Ectodermal cell (in vitro differentiated cells): ENCODE data around the gene NADSYN1.

ENCODE experiments used
- H3K27ac ChIP-seq: 2 replicates; pipeline ENCODE4 v1.7.0; 2013; ENCODE audit warnings: mild to moderate bottlenecking, low read depth, low read length; ENCODE audit not compliant: insufficient read depth, poor library complexity, severe bottlenecking
- H3K27me3 ChIP-seq: 2 replicates; pipeline ENCODE4 v1.7.0; 2013; ENCODE audit warnings: mild to moderate bottlenecking, low read length; ENCODE audit not compliant: insufficient read depth, control insufficient read depth, poor library complexity, severe bottlenecking
- H3K36me3 ChIP-seq: one replicate; pipeline ENCODE4 v1.7.0; 2013; ENCODE audit warnings: low read length; ENCODE audit not compliant: control insufficient read depth, insufficient read depth
- H3K4me1 ChIP-seq: one replicate; pipeline ENCODE4 v1.7.0; 2013; ENCODE audit warnings: low read length; ENCODE audit not compliant: control insufficient read depth, insufficient read depth
- H3K4me3 ChIP-seq: 2 replicates; pipeline ENCODE4 v1.7.0; 2013; ENCODE audit warnings: low read depth, low read length, control low read depth; ENCODE audit not compliant: insufficient read depth
- H3K9me3 ChIP-seq: 2 replicates; pipeline ENCODE4 v1.7.0; 2013; ENCODE audit warnings: mild to moderate bottlenecking, low read length, moderate library complexity; ENCODE audit not compliant: control insufficient read depth
- WGBS, 2 experiments: methylation state at CpG; one replicate each; pipeline ENCODE4 v1.1.7; 2013; ENCODE audit warnings: missing lambda C conversion rate in 2 of 2; 5-methylcytosine and 5-hydroxymethylcytosine counted together

Gene NADSYN1

DNA sequence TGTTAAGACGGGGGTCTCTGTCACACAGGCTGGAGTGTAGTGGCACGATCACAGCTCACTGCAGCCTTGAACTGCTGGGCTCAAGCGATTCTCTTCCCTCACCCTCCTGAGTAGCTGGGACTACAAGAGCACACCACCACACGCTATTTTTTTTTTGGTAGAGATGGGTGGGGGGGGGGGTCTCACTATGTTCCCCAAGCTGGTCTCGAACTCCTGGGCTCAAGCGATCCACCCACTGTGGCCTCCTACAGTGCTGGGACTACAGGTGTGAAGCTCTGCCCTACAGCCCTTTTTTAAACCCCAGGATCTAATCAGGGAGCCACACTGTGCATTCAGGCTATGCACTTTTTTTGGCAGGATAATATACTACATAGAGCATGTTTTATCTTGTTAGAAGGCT, 3.4 kb upstream of the NADSYN1 start:
- Histone ChIP-seq H3K36me3 (peaks cover 19% of the 10 kb centered on the region), H3K27ac (no peak overlapping the region), H3K4me3 (peak overlapping the region; percentile 74), H3K9me3 (no peaks in the 10 kb centered on the region), H3K27me3 (peaks cover 8% of the 10 kb centered on the region), H3K4me1 (peaks cover 7% of the 10 kb centered on the region)
- 7 to 10% methylated on average over 5 of the region's 6 CpGs for WGBS, 2 experiments

DNA sequence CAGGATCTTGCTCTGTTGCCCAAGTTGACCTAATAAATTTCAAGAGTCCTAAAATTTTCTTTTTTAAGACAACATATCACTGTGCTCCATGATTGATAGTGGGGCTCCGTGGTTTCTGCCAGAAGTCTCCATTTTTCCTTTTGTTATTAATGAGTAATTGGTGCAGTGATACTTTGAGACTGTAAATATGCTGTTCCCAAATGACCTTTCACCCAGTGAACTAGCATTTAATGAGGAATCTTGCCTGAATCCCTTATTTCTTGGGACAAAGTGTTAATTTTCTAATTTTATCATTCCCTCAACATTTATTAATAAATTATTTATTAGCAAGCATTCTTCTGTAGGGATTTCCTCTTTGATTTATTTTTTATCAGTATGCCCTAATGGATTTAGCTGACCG, 2.5 kb upstream of the NADSYN1 start:
- Histone ChIP-seq H3K4me3 (no peak overlapping the region), H3K36me3 (peaks cover 11% of the 10 kb centered on the region), H3K9me3 (no peaks in the 10 kb centered on the region), H3K4me1 (peaks cover 7% of the 10 kb centered on the region), H3K27me3 (peaks cover 8% of the 10 kb centered on the region), H3K27ac (no peak overlapping the region)
- 84 to 98% methylated on average over 2 of the region's 2 CpGs for WGBS, 2 experiments

GRCh38 chr11:71450939-71451338, 2.1 kb upstream of the NADSYN1 start:
- H3K27ac ChIP-seq, result no peak overlapping the region
- H3K36me3 ChIP-seq, result peaks cover 10% of the 10 kb centered on the region
- peaks cover 7% of the 10 kb centered on the region for H3K4me1 ChIP-seq
- no peak overlapping the region for H3K4me3 ChIP-seq
- H3K27me3 ChIP-seq, result peaks cover 8% of the 10 kb centered on the region
- H3K9me3 ChIP-seq, result no peaks in the 10 kb centered on the region
- WGBS, 2 experiments, result 85 to 94% methylated on average over 3 of the region's 3 CpGs

GRCh38 chr11:71451596-71452198, 1.3 kb upstream of the NADSYN1 start:
- Histone ChIP-seq H3K9me3 (no peaks in the 10 kb centered on the region), H3K4me1 (peaks cover 7% of the 10 kb centered on the region), H3K4me3 (no peak overlapping the region), H3K27ac (no peak overlapping the region), H3K36me3 (peaks cover 3% of the 10 kb centered on the region), H3K27me3 (peaks cover 8% of the 10 kb centered on the region)
- 64 to 65% methylated on average over 9 of the region's 9 CpGs for WGBS, 2 experiments

DNA sequence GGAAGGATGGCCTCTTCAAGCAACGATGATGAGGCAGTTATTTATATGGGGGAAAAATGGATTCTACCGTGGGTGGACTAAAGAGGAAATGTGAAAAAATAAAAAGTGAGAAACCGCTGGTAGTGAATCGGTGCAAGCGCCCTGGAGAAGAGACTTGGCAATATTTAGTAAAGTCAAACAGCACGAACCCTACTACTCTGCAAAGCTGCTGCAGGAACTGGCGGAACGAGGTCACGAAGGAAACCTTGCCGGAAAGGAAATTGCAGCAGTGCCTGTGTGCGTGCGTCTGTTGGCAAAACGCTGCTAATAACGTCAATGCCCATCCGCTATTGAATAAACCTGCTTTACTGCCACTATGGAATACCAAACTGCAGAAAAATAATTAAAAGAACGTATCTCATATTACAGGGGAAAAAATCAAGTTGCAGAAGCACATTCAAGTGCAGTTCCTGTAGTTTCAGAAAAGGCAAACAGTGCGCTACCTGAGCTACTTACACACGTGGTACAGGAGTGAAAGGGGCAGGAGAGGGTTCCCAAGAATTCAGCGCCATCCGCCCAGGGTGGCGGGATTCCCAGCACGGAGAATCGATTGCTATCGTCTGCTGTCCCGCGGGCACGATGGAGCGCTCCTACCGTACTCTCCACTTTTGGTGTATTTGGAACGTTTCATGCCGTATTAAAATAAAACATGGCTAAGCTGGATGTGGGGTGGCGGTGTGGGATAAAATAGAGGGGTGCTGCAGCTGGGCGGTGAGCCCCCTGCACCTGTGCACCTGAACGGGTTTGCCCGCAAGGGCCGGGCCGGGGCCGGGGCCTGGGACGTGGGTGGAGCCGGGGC, 585 bp upstream of the NADSYN1 start:
- no peaks in the 10 kb centered on the region for H3K36me3 ChIP-seq
- peaks cover 7% of the 10 kb centered on the region for H3K4me1 ChIP-seq
- H3K27ac ChIP-seq, result no peak overlapping the region
- WGBS, 2 experiments, result 25 to 26% methylated on average over 40 of the region's 40 CpGs
- peaks cover 8% of the 10 kb centered on the region for H3K27me3 ChIP-seq
- peak overlapping the region; percentile 74 for H3K4me3 ChIP-seq
- no peaks in the 10 kb centered on the region for H3K9me3 ChIP-seq

- Histone ChIP-seq H3K4me3 (peak overlapping the region; percentile 74), H3K27ac (no peak overlapping the region)
- 87 to 90% methylated on average over 7 of the region's 7 CpGs for WGBS, 2 experiments
These were observed 908 bp downstream of the NADSYN1 start for GRCh38 chr11:71453918-71454304.

DNA sequence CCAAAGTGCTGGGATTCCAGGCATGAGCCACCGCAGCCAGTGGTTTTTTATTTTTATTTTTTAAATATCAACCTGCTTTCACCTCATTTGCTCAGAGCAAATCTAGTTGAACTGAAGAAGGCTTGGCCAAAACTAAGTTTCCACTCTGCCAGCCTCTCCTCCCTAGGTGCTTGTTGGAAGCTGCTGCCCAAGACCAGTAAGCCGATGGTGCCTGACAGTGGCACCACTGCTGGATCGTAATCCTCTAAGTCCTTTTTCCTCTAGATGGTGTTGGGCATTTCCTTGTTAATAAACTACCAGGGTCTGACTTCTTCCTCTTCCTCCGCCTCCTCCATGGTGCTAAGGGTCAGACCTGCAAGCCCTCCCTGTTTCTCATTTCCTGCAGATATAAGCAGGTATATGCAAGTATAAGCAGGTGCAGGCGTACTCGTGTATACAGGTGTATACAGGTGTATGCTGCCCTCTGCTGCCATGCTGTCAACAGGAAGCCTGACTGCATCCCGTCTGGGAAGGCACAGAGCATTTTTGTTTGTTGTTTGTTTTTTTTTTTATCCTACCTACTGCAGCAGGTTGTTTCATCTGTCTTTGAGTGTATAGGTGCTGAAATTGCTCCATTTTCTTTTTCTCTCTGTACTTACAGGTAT, 1.6 kb downstream of the NADSYN1 start:
- Histone ChIP-seq H3K4me1 (peaks cover 11% of the 10 kb centered on the region), H3K4me3 (no peak overlapping the region), H3K27ac (no peak overlapping the region), H3K9me3 (no peaks in the 10 kb centered on the region), H3K27me3 (peaks cover 8% of the 10 kb centered on the region), H3K36me3 (peaks cover 10% of the 10 kb centered on the region)
- 71 to 73% methylated on average over 7 of the region's 7 CpGs for WGBS, 2 experiments

More at GRCh38 chr11:71453918-71454304, 908 bp downstream of the NADSYN1 start:
- Histone ChIP-seq H3K4me1 (peaks cover 7% of the 10 kb centered on the region), H3K27me3 (peaks cover 8% of the 10 kb centered on the region), H3K9me3 (no peaks in the 10 kb centered on the region), H3K36me3 (peaks cover 4% of the 10 kb centered on the region)

DNA sequence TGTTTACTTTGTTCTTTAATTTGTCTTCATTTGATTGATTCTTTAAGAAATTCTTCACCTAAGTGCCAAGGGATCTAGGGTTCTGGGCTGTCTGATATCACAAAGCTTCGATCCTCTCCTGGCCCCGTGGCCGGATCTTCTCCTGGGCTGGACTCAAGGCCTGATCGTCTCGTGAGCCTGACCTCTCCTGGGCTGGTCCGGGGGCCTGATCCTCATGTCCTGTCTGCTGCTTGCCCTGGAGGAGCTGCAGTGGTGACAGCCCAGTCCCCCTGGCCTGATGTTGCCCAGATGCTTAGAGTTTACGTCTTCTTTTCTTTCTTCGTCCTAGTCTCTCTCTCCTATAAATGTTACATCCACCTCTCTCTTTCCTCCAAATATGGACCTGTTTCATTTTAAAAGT, 3.3 kb downstream of the NADSYN1 start:
- Histone ChIP-seq H3K27ac (no peak overlapping the region), H3K4me1 (peaks cover 11% of the 10 kb centered on the region), H3K9me3 (no peaks in the 10 kb centered on the region), H3K4me3 (no peak overlapping the region), H3K36me3 (peaks cover 10% of the 10 kb centered on the region), H3K27me3 (peaks cover 8% of the 10 kb centered on the region)
- WGBS, 2 experiments, result 91 to 93% methylated on average over 8 of the region's 8 CpGs

- H3K27ac ChIP-seq, result no peak overlapping the region
- no peaks in the 10 kb centered on the region for H3K9me3 ChIP-seq
- whole genome bisulfite sequencing, 2 experiments, result 96 to 97% methylated on average over 10 of the region's 10 CpGs
- H3K4me1 ChIP-seq, result peaks cover 11% of the 10 kb centered on the region
- H3K27me3 ChIP-seq, result peaks cover 8% of the 10 kb centered on the region
- H3K4me3 ChIP-seq, result no peak overlapping the region
- peaks cover 10% of the 10 kb centered on the region for H3K36me3 ChIP-seq
These were observed 3.8 kb downstream of the NADSYN1 start for GRCh38 chr11:71456831-71457230.
